Gastrocnemius medialis (tissue), 4 donors: ENCODE measurements around the gene CCL18. TPM values are rescaled to one million over a fixed set of nuclear protein-coding genes. Genes with fewer than 3 reads are reported as not detected.
"Not testable (repeated sequence)": the region's sequence is repeated elsewhere in the genome, so short reads cannot be mapped to it uniquely, and the experiment has no call there.

ENCODE experiments used
- ATAC-seq, 2 donors: fragments of 150-250 bp; one replicate each; pipeline ENCODE4 v1.9.1; 2016
- DNase-seq, 2 donors: peaks; one replicate each; pipeline ENCODE4 v3.0.0-alpha.2; 2019
- H3K27ac ChIP-seq, 4 donors: fragments of 200-600 bp; sonication (generic); 1 replicate in 1 of 4; 2 replicates in 3 of 4; pipeline ENCODE4 v1.5.1; 2016 to 2018; ENCODE audit warnings: mild to moderate bottlenecking in 2 of 4, moderate library complexity in 1 of 4
- H3K27me3 ChIP-seq, 3 donors: fragments of 200-600 bp; sonication (generic) in 2 of 3; 1 replicate in 1 of 3; 2 replicates in 2 of 3; pipeline versions ENCODE4 v1.5.1 to v1.6.0; 2016 to 2019; ENCODE audit warnings: mild to moderate bottlenecking in 1 of 3, moderate library complexity in 1 of 3
- H3K36me3 ChIP-seq, 2 donors: fragments of 200-600 bp; sonication (generic) in 1 of 2; one replicate each; pipeline ENCODE4 v1.5.1; 2017 to 2018
- H3K4me1 ChIP-seq, 2 donors: fragments of 200-600 bp; sonication (generic) in 1 of 2; one replicate each; pipeline ENCODE4 v1.5.1; 2016 to 2017; ENCODE audit warnings: mild to moderate bottlenecking in 2 of 2
- H3K4me3 ChIP-seq, 4 donors: fragments of 200-600 bp; sonication (generic) in 3 of 4; 1 replicate in 1 of 4; 2 replicates in 3 of 4; pipeline ENCODE4 v1.5.1; 2016 to 2019; ENCODE audit warnings: mild to moderate bottlenecking in 2 of 4
- H3K9me3 ChIP-seq, 3 donors: fragments of 200-600 bp; sonication (generic) in 2 of 3; 1 replicate in 1 of 3; 2 replicates in 2 of 3; pipeline ENCODE4 v1.5.1; 2016 to 2019
- CTCF ChIP-seq, 5 experiments: fragments of 450-650 bp in 3 of 5; fragments of 200-600 bp in 2 of 5; sonication (generic) in 2 of 5; IDR thresholded peaks in 4 of 5; conservative IDR thresholded peaks in 1 of 5; 1 replicate in 4 of 5; 2 replicates in 1 of 5; pipeline ENCODE4 v1.5.1; 2016 to 2019; ENCODE audit warnings: antibody characterized with exemption in 5 of 5, mild to moderate bottlenecking in 3 of 5, moderate library complexity in 3 of 5
- POLR2A ChIP-seq, 2 donors: fragments of 450-650 bp; IDR thresholded peaks; one replicate each; pipeline ENCODE4 v1.6.1; 2017; ENCODE audit warnings: antibody characterized with exemption in 2 of 2, mild to moderate bottlenecking in 2 of 2, moderate library complexity in 2 of 2
- in situ Hi-C, 4 donors: fragments of 200-750 bp; cut with MboI; loops; one replicate each; pipeline versions ENCODE4 v1.15.0 to v1.8.0; 2017; ENCODE audit warnings: low sequenced_read_pairs in 4 of 4
- intact Hi-C: fragments of 100-400 bp; cut with DNase I; formaldehyde crosslinking; loops from one replicate; pipeline ENCODE4 v1.15.1; 2023; ENCODE audit warnings: low total_unique reads
- total RNA-seq, 4 donors: library from RNA; depleted of rRNA; stranded (reverse); fragments of >200 nt; gene quantifications; one replicate each; pipeline versions ENCODE4 v1.1.0 to v1.2.3, GENCODE V29; 2016

The CCL18 gene
- total RNA-seq, 4 donors from 2014 or later, result 0.71 to 4.1 TPM; not detected in 2

GRCh38 chr17:36104701-36105181 lies 40.7 kb downstream of the CCL18 start:
- Histone ChIP-seq H3K36me3 (no peaks in the 10 kb centered on the region), H3K4me3 (no peak overlapping the region), H3K27me3 (no peaks in the 10 kb centered on the region), H3K27ac (no peak overlapping the region), H3K4me1 (no peaks in the 10 kb centered on the region), H3K9me3 (no peaks in the 10 kb centered on the region)
- TF ChIP-seq POLR2A (IDR thresholded peaks at IDR 0.05) (no peak), CTCF (IDR thresholded peaks at IDR 0.05 in 4 of 5, conservative IDR thresholded peaks at IDR 0.05 in 1 of 5) (no peak)
- DNase-seq (no peak), ATAC-seq (no peak)
- intact Hi-C loops, result no loop called here
- in situ Hi-C loops, result no loop called here

DNA sequence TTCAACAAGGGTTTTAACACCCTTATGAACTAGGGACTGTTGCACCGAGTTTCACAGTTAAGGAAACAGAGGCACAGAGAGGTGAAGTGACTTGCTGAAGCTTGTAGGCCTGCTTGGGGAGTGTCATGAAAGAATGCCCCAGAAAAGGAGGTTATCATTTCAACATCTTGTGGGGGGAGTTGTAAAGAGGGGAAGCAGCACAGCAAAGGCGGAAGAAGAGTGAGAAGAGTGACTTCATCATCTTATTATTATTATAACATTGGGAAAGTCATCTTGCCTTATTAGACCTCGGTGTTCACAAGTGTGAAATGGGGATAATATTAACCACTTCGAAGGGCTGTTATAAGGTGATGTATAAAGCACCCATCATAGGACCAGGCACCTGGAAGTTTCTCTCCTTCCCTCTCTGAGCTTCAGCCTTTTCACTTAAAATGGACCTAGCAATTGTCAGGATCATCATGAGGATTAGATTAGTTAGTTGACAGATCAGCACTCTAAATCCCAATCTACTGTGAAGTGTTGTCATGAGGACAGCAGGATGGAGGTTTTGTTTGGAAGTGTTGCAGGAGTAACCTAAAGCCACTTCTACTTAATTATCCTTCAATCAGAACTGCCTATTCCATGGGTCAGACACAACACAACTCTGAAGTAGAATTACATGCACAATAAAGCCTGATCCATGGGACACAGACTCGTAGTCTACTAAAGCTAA lies 41.9 kb downstream of the CCL18 start:
- in situ Hi-C loops, result no loop called here
- intact Hi-C loops, result no loop called here

GRCh38 chr17:36106493-36106835 lies 42.4 kb downstream of the CCL18 start:
- ATAC-seq (no peak), DNase-seq (no peak)
- in situ Hi-C loops (no loop called here), intact Hi-C loops (no loop called here)
- Histone ChIP-seq H3K4me1 (no peaks in the 10 kb centered on the region), H3K4me3 (no peak overlapping the region), H3K27me3 (no peaks in the 10 kb centered on the region), H3K9me3 (no peaks in the 10 kb centered on the region), H3K36me3 (no peaks in the 10 kb centered on the region), H3K27ac (no peak overlapping the region)
- TF ChIP-seq POLR2A (IDR thresholded peaks at IDR 0.05) (no peak), CTCF (IDR thresholded peaks at IDR 0.05 in 4 of 5, conservative IDR thresholded peaks at IDR 0.05 in 1 of 5) (no peak)

More for the DNA sequence above, 41.9 kb downstream of the CCL18 start:
- Histone ChIP-seq H3K27ac (no peak overlapping the region), H3K27me3 (no peaks in the 10 kb centered on the region), H3K4me3 (no peak overlapping the region), H3K36me3 (no peaks in the 10 kb centered on the region), H3K9me3 (no peaks in the 10 kb centered on the region), H3K4me1 (no peaks in the 10 kb centered on the region)
- TF ChIP-seq CTCF (IDR thresholded peaks at IDR 0.05 in 4 of 5, conservative IDR thresholded peaks at IDR 0.05 in 1 of 5) (no peak), POLR2A (IDR thresholded peaks at IDR 0.05) (no peak)
- ATAC-seq (no peak), DNase-seq (no peak)

GRCh38 chr17:36107660-36108059 lies 43.6 kb downstream of the CCL18 start:
- Histone ChIP-seq H3K9me3 (no peaks in the 10 kb centered on the region), H3K4me1 (no peaks in the 10 kb centered on the region), H3K27ac (no peak overlapping the region), H3K4me3 (no peak overlapping the region), H3K27me3 (no peaks in the 10 kb centered on the region), H3K36me3 (no peaks in the 10 kb centered on the region)
- in situ Hi-C loops (no loop called here), intact Hi-C loops (no loop called here)
- DNase-seq (no peak), ATAC-seq (no peak)
- TF ChIP-seq POLR2A (IDR thresholded peaks at IDR 0.05) (no peak), CTCF (IDR thresholded peaks at IDR 0.05 in 4 of 5, conservative IDR thresholded peaks at IDR 0.05 in 1 of 5) (no peak)

DNA sequence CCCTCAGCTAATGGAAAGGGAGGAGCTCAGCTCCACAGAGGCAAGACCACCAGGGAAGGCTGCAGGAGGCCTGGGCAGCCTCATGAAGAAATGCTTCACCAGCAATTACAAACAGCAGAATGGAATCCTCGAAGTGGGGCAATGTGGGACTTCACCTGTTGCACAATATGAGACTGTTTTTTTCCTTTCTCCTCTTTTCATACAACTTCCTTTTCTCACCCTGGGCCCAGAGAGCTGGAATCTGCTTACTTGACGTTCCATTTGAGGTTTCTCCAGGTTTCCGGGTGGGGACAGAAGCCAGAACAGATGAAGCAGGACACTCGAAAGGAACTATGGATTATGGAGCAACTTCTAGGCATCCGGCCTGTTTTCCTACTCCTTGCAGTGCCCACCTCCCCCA lies 44.2 kb downstream of the CCL18 start:
- in situ Hi-C loops, result not testable (repeated sequence)

More for the DNA sequence above, 44.2 kb downstream of the CCL18 start:
- ATAC-seq, H3K9me3 ChIP-seq, H3K27me3 ChIP-seq, intact Hi-C loops, H3K36me3 ChIP-seq, H3K4me1 ChIP-seq, H3K4me3 ChIP-seq, H3K27ac ChIP-seq, DNase-seq: not testable (repeated sequence)
